Body of pancreas (tissue), 4 donors: Measurements from ENCODE around the gene ATP4B.

ENCODE experiments used
- POLR2A ChIP-seq, 3 donors: fragments of 450-650 bp; IDR thresholded peaks; one replicate each; pipeline ENCODE4 v1.6.1; 2016; ENCODE audit warnings: antibody characterized with exemption in 3 of 3, mild to moderate bottlenecking in 2 of 3
- TF ChIP-seq, protein P1 (sequence below), 7 experiments: fragments of 450-650 bp in 4 of 7; fragments of 200-600 bp in 3 of 7; sonication (generic) in 3 of 7; IDR thresholded peaks; one replicate each; pipeline ENCODE4 v1.5.1; 2016 to 2019; ENCODE audit warnings: antibody characterized with exemption in 7 of 7

DNA sequence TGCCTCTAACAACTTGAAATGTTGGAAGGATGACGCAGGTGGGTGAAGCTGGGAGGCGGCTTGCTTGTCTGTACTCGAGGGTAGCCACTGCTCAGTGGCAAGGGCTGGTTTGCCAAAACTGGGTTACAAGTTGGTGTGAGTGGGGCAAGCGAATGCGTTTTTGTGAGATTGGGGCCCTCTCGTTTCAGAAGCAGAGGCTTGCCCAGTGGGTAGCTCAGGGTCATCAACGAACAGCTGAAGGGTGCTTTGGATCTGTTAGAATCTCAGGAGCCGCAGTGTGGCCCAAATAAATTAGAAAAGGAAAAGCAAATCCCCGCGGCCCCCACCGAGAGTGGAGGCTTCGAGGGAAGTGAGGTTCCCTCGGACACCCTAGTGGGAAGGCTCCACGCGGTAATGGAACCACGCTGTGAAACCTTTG lies 7.3 kb downstream of the ATP4B start:
- no peak for TF ChIP-seq POLR2A (IDR thresholded peaks at IDR 0.05)
- TF ChIP-seq, protein P1, sequence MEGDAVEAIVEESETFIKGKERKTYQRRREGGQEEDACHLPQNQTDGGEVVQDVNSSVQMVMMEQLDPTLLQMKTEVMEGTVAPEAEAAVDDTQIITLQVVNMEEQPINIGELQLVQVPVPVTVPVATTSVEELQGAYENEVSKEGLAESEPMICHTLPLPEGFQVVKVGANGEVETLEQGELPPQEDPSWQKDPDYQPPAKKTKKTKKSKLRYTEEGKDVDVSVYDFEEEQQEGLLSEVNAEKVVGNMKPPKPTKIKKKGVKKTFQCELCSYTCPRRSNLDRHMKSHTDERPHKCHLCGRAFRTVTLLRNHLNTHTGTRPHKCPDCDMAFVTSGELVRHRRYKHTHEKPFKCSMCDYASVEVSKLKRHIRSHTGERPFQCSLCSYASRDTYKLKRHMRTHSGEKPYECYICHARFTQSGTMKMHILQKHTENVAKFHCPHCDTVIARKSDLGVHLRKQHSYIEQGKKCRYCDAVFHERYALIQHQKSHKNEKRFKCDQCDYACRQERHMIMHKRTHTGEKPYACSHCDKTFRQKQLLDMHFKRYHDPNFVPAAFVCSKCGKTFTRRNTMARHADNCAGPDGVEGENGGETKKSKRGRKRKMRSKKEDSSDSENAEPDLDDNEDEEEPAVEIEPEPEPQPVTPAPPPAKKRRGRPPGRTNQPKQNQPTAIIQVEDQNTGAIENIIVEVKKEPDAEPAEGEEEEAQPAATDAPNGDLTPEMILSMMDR (IDR thresholded peaks at IDR 0.05), result no peak
